IPS-18a (cell line): ENCODE measurements around the gene SUGP2.

Source experiments
- H3K27ac ChIP-seq: one replicate; pipeline ENCODE4 v1.5.1; 2013; ENCODE audit warnings: low read length
- H3K27me3 ChIP-seq: one replicate; pipeline ENCODE4 v1.6.1; 2013; ENCODE audit warnings: mild to moderate bottlenecking, low read length; ENCODE audit not compliant: control insufficient read depth, insufficient read depth
- H3K36me3 ChIP-seq: one replicate; pipeline ENCODE4 v1.6.1; 2013; ENCODE audit warnings: low read depth, low read length; ENCODE audit not compliant: control insufficient read depth
- H3K4me1 ChIP-seq: one replicate; pipeline ENCODE4 v1.6.1; 2013; ENCODE audit warnings: low read depth, low read length; ENCODE audit not compliant: control insufficient read depth
- H3K4me3 ChIP-seq: one replicate; pipeline ENCODE4 v1.5.1; 2013; ENCODE audit warnings: low read length
- H3K9ac ChIP-seq: one replicate; pipeline ENCODE4 v1.6.1; 2013; ENCODE audit warnings: mild to moderate bottlenecking, low read length, moderate library complexity
- H3K9me3 ChIP-seq: one replicate; pipeline ENCODE4 v1.6.1; 2013; ENCODE audit warnings: low read depth, low read length; ENCODE audit not compliant: control insufficient read depth

Gene SUGP2

GRCh38 chr19:19033426-19034203 is at the start of gene SUGP2, which contains the start of gene ARMC6:
Gene SUGP2 (minus strand): TSS chr19:19033517. CDS start chr19:19031071, 2,446 bp downstream.
Gene ARMC6 (plus strand): TSS chr19:19033603. CDS start chr19:19034210, 607 bp downstream.
- H3K27ac ChIP-seq = peak within 1 kb of the TSS; percentile 68
- H3K9ac ChIP-seq = peak within 1 kb of the TSS; percentile 87
- peak within 1 kb of the TSS; percentile 94 for H3K4me3 ChIP-seq
- H3K27me3 ChIP-seq = no peaks in the 10 kb centered on the region
- H3K36me3 ChIP-seq = peaks cover 21% of the 10 kb centered on the region
- peaks cover 5% of the 10 kb centered on the region for H3K4me1 ChIP-seq
- H3K9me3 ChIP-seq = peaks cover 4% of the 10 kb centered on the region

GRCh38 chr19:19081642-19082151 is 48.4 kb upstream of the SUGP2 start:
- H3K9ac ChIP-seq = no peak overlapping the region
- peaks cover 35% of the 10 kb centered on the region for H3K27me3 ChIP-seq
- H3K9me3 ChIP-seq = no peaks in the 10 kb centered on the region
- no peak overlapping the region for H3K27ac ChIP-seq
- no peak overlapping the region for H3K4me3 ChIP-seq
- H3K36me3 ChIP-seq = no peaks in the 10 kb centered on the region
- no peaks in the 10 kb centered on the region for H3K4me1 ChIP-seq

- H3K4me3 ChIP-seq = no peak overlapping the region
- H3K9ac ChIP-seq = no peak overlapping the region
- no peak overlapping the region for H3K27ac ChIP-seq
- no peaks in the 10 kb centered on the region for H3K9me3 ChIP-seq
- H3K36me3 ChIP-seq = no peaks in the 10 kb centered on the region
- H3K27me3 ChIP-seq = peaks cover 57% of the 10 kb centered on the region
- no peaks in the 10 kb centered on the region for H3K4me1 ChIP-seq
Measured at GRCh38 chr19:19079571-19079970, 46.3 kb upstream of the SUGP2 start.

- H3K27me3 ChIP-seq = peaks cover 64% of the 10 kb centered on the region
- no peaks in the 10 kb centered on the region for H3K4me1 ChIP-seq
- H3K36me3 ChIP-seq = no peaks in the 10 kb centered on the region
- no peaks in the 10 kb centered on the region for H3K9me3 ChIP-seq
- H3K9ac ChIP-seq = no peak overlapping the region
- H3K4me3 ChIP-seq = no peak overlapping the region
- H3K27ac ChIP-seq = no peak overlapping the region
Measured at GRCh38 chr19:19078801-19079200, 45.5 kb upstream of the SUGP2 start.

- H3K4me3 ChIP-seq = no peak overlapping the region
- peaks cover 80% of the 10 kb centered on the region for H3K27me3 ChIP-seq
- no peak overlapping the region for H3K27ac ChIP-seq
- H3K36me3 ChIP-seq = no peaks in the 10 kb centered on the region
- H3K9ac ChIP-seq = no peak overlapping the region
- no peaks in the 10 kb centered on the region for H3K4me1 ChIP-seq
- no peaks in the 10 kb centered on the region for H3K9me3 ChIP-seq
Measured at GRCh38 chr19:19077103-19077502, 43.8 kb upstream of the SUGP2 start.

- Histone ChIP-seq H3K36me3 (no peaks in the 10 kb centered on the region), H3K27ac (no peak overlapping the region), H3K4me1 (no peaks in the 10 kb centered on the region), H3K27me3 (peaks cover 83% of the 10 kb centered on the region), H3K9me3 (no peaks in the 10 kb centered on the region), H3K4me3 (no peak overlapping the region), H3K9ac (no peak overlapping the region)
Measured at GRCh38 chr19:19076476-19076875, 43.2 kb upstream of the SUGP2 start.

- Histone ChIP-seq H3K36me3 (no peaks in the 10 kb centered on the region), H3K4me3 (no peak overlapping the region), H3K4me1 (no peaks in the 10 kb centered on the region), H3K27me3 (peaks cover 82% of the 10 kb centered on the region), H3K27ac (no peak overlapping the region), H3K9ac (no peak overlapping the region), H3K9me3 (no peaks in the 10 kb centered on the region)
Measured at GRCh38 chr19:19075126-19075525, 41.8 kb upstream of the SUGP2 start.

- H3K9me3 ChIP-seq = no peaks in the 10 kb centered on the region
- H3K4me3 ChIP-seq = no peak overlapping the region
- no peak overlapping the region for H3K9ac ChIP-seq
- H3K27ac ChIP-seq = no peak overlapping the region
- peaks cover 80% of the 10 kb centered on the region for H3K27me3 ChIP-seq
- H3K36me3 ChIP-seq = no peaks in the 10 kb centered on the region
- no peaks in the 10 kb centered on the region for H3K4me1 ChIP-seq
Measured at GRCh38 chr19:19074196-19074882, 41.0 kb upstream of the SUGP2 start.

GRCh38 chr19:19071897-19072296 is 38.6 kb upstream of the SUGP2 start:
- no peaks in the 10 kb centered on the region for H3K9me3 ChIP-seq
- no peak overlapping the region for H3K9ac ChIP-seq
- H3K4me3 ChIP-seq = no peak overlapping the region
- H3K36me3 ChIP-seq = no peaks in the 10 kb centered on the region
- no peak overlapping the region for H3K27ac ChIP-seq
- H3K4me1 ChIP-seq = no peaks in the 10 kb centered on the region
- H3K27me3 ChIP-seq = peaks cover 82% of the 10 kb centered on the region

GRCh38 chr19:19068659-19069654 is 35.6 kb upstream of the SUGP2 start:
- no peak overlapping the region for H3K9ac ChIP-seq
- peaks cover 83% of the 10 kb centered on the region for H3K27me3 ChIP-seq
- H3K4me3 ChIP-seq = no peak overlapping the region

More at GRCh38 chr19:19068659-19069654, 35.6 kb upstream of the SUGP2 start:
- H3K4me1 ChIP-seq = peaks cover 8% of the 10 kb centered on the region
- no peak overlapping the region for H3K27ac ChIP-seq
- H3K36me3 ChIP-seq = no peaks in the 10 kb centered on the region
- no peaks in the 10 kb centered on the region for H3K9me3 ChIP-seq
